ENCODE measurements around the gene PIK3R6.

Gene PIK3R6

DNA sequence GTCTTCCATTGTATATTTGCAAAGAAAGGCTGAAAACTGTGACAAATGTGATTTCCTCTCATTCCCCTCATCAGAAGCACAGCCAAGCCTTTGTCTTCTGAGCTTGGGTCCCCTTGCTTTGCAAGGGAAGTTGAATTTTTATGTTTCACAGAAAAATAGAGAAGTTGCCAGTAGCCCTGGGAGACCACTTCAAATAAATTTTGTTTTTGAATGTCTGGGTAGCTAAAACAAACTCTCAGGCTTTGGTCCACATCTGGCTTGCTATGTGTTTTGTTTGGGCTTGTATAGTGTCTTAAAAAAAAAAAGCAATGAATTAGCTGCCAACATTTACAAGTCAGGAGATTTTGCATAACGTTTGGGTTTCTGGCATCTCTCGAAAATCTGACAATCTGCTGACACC is 24.1 kb downstream of the PIK3R6 start:
- Histone ChIP-seq H3K27me3 (ENCODE audit: insufficient read depth, low read length) (peaks cover 5% of the 10 kb centered on the region; the same call in 1 of the 2 replicates), H3F3A (ENCODE audit: insufficient read depth, low read length) (no peaks in the 10 kb centered on the region), H3K4me1 (ENCODE audit: insufficient read depth, low read length, severe bottlenecking) (no peaks in the 10 kb centered on the region), H3K79me2 (ENCODE audit: insufficient read depth, low read length) (no peaks in the 10 kb centered on the region), H3K36me3 (ENCODE audit: insufficient read depth, low read length) (no peaks in the 10 kb centered on the region), H3K9me2 (ENCODE audit: low read depth, low read length) (no peaks in the 10 kb centered on the region), H2AFZ (ENCODE audit: low read length) (no peak overlapping the region), H3K4me3 (ENCODE audit: low read depth, low read length, poor library complexity, severe bottlenecking) (no peak overlapping the region), H3K27ac (ENCODE audit: low read depth, low read length, poor library complexity, severe bottlenecking) (no peak overlapping the region), H3K9ac (ENCODE audit: low read length) (no peak overlapping the region), H4K20me1 (ENCODE audit: insufficient read depth, low read length) (no peaks in the 10 kb centered on the region), H3K9me3 (ENCODE audit: low read length) (no peaks in the 10 kb centered on the region), H3K4me2 (ENCODE audit: low read length) (no peak overlapping the region)
- no peak for TF ChIP-seq CTCF (IDR thresholded peaks at IDR 0.05; ENCODE audit: low read length)
- no peak for TF ChIP-seq EZH2 (IDR thresholded peaks at IDR 0.05; ENCODE audit: borderline replicate concordance, low read length)

GRCh38 chr17:8841844-8842243 is 25.6 kb downstream of the PIK3R6 start:
- no peaks in the 10 kb centered on the region for H3K9me2 ChIP-seq (ENCODE audit: low read depth, low read length)
- H3K27me3 ChIP-seq (ENCODE audit: insufficient read depth, low read length) = peaks cover 5% of the 10 kb centered on the region; the same call in 1 of the 2 replicates
- H3K4me3 ChIP-seq (ENCODE audit: low read depth, low read length, poor library complexity, severe bottlenecking) = no peak overlapping the region
- no peaks in the 10 kb centered on the region for H3K79me2 ChIP-seq (ENCODE audit: insufficient read depth, low read length)
- H3K27ac ChIP-seq (ENCODE audit: low read depth, low read length, poor library complexity, severe bottlenecking) = no peak overlapping the region
- TF ChIP-seq CTCF (IDR thresholded peaks at IDR 0.05; ENCODE audit: low read length) (no peak), EZH2 (IDR thresholded peaks at IDR 0.05; ENCODE audit: borderline replicate concordance, low read length) (no peak)
- no peaks in the 10 kb centered on the region for H3K36me3 ChIP-seq (ENCODE audit: insufficient read depth, low read length)
- H3K9ac ChIP-seq (ENCODE audit: low read length) = no peak overlapping the region
- no peak overlapping the region for H3K4me2 ChIP-seq (ENCODE audit: low read length)
- no peaks in the 10 kb centered on the region for H3K4me1 ChIP-seq (ENCODE audit: insufficient read depth, low read length, severe bottlenecking)
- H3K9me3 ChIP-seq (ENCODE audit: low read length) = no peaks in the 10 kb centered on the region
- no peak overlapping the region for H2AFZ ChIP-seq (ENCODE audit: low read length)
- H4K20me1 ChIP-seq (ENCODE audit: insufficient read depth, low read length) = no peaks in the 10 kb centered on the region
- no peaks in the 10 kb centered on the region for H3F3A ChIP-seq (ENCODE audit: insufficient read depth, low read length)

DNA sequence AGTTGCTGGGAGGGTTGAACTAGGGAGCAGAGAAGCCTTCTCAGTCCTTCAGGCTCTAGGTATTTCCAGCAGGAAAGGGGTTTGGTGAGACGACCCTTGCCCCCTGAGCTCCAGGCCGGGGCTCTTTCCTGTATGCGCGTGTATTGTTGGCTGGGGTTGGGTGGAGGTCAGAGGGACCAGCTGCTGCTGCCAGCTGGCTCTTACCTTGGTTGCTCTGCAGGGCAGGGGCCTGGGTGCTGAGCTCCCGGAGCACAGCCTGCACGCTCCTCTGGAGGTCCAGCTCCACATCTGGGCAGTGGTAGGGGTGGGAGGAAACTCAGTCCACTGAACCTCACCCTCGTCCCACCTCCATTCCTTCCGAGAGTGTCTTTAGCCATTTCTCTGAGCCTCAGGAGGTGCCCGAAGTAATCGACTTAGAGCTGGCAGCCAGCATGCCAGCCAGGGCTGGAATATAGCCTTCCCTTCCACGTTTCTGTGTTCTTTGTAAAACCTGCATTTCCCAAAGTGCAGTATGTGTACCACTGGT is 28.0 kb downstream of the PIK3R6 start:
- H3K9ac ChIP-seq (ENCODE audit: low read length) = no peak overlapping the region
- H4K20me1 ChIP-seq (ENCODE audit: insufficient read depth, low read length) = no peaks in the 10 kb centered on the region
- H3K9me2 ChIP-seq (ENCODE audit: low read depth, low read length) = no peaks in the 10 kb centered on the region
- no peak overlapping the region for H3K4me3 ChIP-seq (ENCODE audit: low read depth, low read length, poor library complexity, severe bottlenecking)
- no peak for TF ChIP-seq EZH2 (IDR thresholded peaks at IDR 0.05; ENCODE audit: borderline replicate concordance, low read length)
- no peak for TF ChIP-seq CTCF (IDR thresholded peaks at IDR 0.05; ENCODE audit: low read length)
- H3K27me3 ChIP-seq (ENCODE audit: insufficient read depth, low read length) = peaks cover 5% of the 10 kb centered on the region; the same call in 1 of the 2 replicates
- H3K9me3 ChIP-seq (ENCODE audit: low read length) = no peaks in the 10 kb centered on the region
- no peak overlapping the region for H2AFZ ChIP-seq (ENCODE audit: low read length)
- no peak overlapping the region for H3K27ac ChIP-seq (ENCODE audit: low read depth, low read length, poor library complexity, severe bottlenecking)
- H3F3A ChIP-seq (ENCODE audit: insufficient read depth, low read length) = no peaks in the 10 kb centered on the region
- no peak overlapping the region for H3K4me2 ChIP-seq (ENCODE audit: low read length)
- no peaks in the 10 kb centered on the region for H3K4me1 ChIP-seq (ENCODE audit: insufficient read depth, low read length, severe bottlenecking)
- H3K79me2 ChIP-seq (ENCODE audit: insufficient read depth, low read length) = no peaks in the 10 kb centered on the region
- H3K36me3 ChIP-seq (ENCODE audit: insufficient read depth, low read length) = no peaks in the 10 kb centered on the region

Measured in OCI-LY1 (cell line).